Lower leg skin (tissue), 3 donors: ENCODE data around the gene SYNPO2.

Experiments
- CTCF ChIP-seq, 3 donors: fragments of 450-650 bp; IDR thresholded peaks; one replicate each; pipeline ENCODE4 v1.5.1; 2016; ENCODE audit warnings: antibody characterized with exemption in 3 of 3, mild to moderate bottlenecking in 3 of 3, moderate library complexity in 2 of 3
- POLR2A ChIP-seq, 2 donors: fragments of 450-650 bp; IDR thresholded peaks; one replicate each; pipeline ENCODE4 v1.6.1; 2016 to 2017; ENCODE audit warnings: antibody characterized with exemption in 2 of 2, mild to moderate bottlenecking in 1 of 2, moderate library complexity in 1 of 2

GRCh38 chr4:118923891-118924290 is 35.2 kb downstream of the SYNPO2 start:
- TF ChIP-seq CTCF (IDR thresholded peaks at IDR 0.05) = no peak
- TF ChIP-seq POLR2A (IDR thresholded peaks at IDR 0.05) = no peak
